Activated B cell treated with CpG ODN at 0.5 μM for 24 hours (primary cell): Measurements from ENCODE around the gene NUP50. TPM values are rescaled to one million over a fixed set of nuclear protein-coding genes. Genes with fewer than 3 reads are reported as not detected.

Experiments used
- ATAC-seq: fragments of 200-7000 bp; cut with Tn5 transposase; one replicate; pipeline ENCODE4 v1.10.0; 2021; ENCODE audit warnings: low read depth, mild to moderate bottlenecking, moderate library complexity
- CTCF ChIA-PET: fragments of 350-600 bp; sonication (Branson Sonifier 250); formaldehyde crosslinking; loops from one replicate; lab custom pipeline; 2021; ENCODE audit warnings: antibody characterized with exemption; lab: Charles Lee
- POLR2A ChIA-PET: fragments of 350-600 bp; sonication (Branson Sonifier 250); formaldehyde crosslinking; loops from one replicate; lab custom pipeline; 2021; ENCODE audit warnings: antibody characterized with exemption; lab: Charles Lee
- DNase-seq: peaks from one replicate; pipeline ENCODE4 v3.0.0; 2022
- H3K27ac Mint-ChIP-seq: one replicate; pipeline ENCODE4 v1.8.0; 2020; ENCODE audit warnings: mixed read lengths
- H3K27me3 Mint-ChIP-seq: one replicate; pipeline ENCODE4 v1.8.0; 2021; ENCODE audit warnings: mixed read lengths
- H3K36me3 Mint-ChIP-seq: one replicate; pipeline ENCODE4 v1.8.0; 2021; ENCODE audit warnings: low read depth, mixed read lengths
- H3K4me1 Mint-ChIP-seq: one replicate; pipeline ENCODE4 v1.8.0; 2021; ENCODE audit warnings: mixed read lengths
- H3K4me3 Mint-ChIP-seq: one replicate; pipeline ENCODE4 v1.8.0; 2020; ENCODE audit warnings: mild to moderate bottlenecking, mixed read lengths
- H3K9me3 Mint-ChIP-seq: one replicate; pipeline ENCODE4 v1.8.0; 2020; ENCODE audit warnings: mixed read lengths
- CTCF ChIP-seq: fragments of 200-600 bp; IDR thresholded peaks from one replicate; pipeline ENCODE4 v1.8.0; 2022; ENCODE audit warnings: antibody characterized with exemption, mild to moderate bottlenecking
- intact Hi-C: fragments of 100-400 bp; cut with micrococcal nuclease; formaldehyde crosslinking; loops from one replicate; pipeline ENCODE4 v1.15.1; 2024
- total RNA-seq: library from RNA; stranded (reverse); gene quantifications from 2 replicates; pipeline ENCODE4 v1.2.3, GENCODE V29; 2022

The NUP50 gene
- total RNA-seq, 1 donor from 2014 or later, result 112 TPM

- intact Hi-C loops, result no loop called here
- POLR2A ChIA-PET, result interaction anchor here (0.6 kb wide), 1 partner anchor 1347 kb away, joined by 3 read pairs; no protein-coding TSS in a partner anchor
- no peak overlapping the region for H3K27ac Mint-ChIP-seq
- ATAC-seq (no peak), DNase-seq (no peak)
- no peaks in the 10 kb centered on the region for H3K27me3 Mint-ChIP-seq
- no peaks in the 10 kb centered on the region for H3K9me3 Mint-ChIP-seq
- peaks cover 78% of the 10 kb centered on the region for H3K36me3 Mint-ChIP-seq
- no peaks in the 10 kb centered on the region for H3K4me1 Mint-ChIP-seq
- no peak overlapping the region for H3K4me3 Mint-ChIP-seq
- CTCF ChIA-PET, result no interaction called here
- no peak for TF ChIP-seq CTCF
Observed at GRCh38 chr22:45200860-45201511, 37.3 kb downstream of the NUP50 start.

- intact Hi-C loops, result no loop called here
Observed at GRCh38 chr22:45201678-45202332, 38.1 kb downstream of the NUP50 start.

GRCh38 chr22:45202333-45203149 is 38.8 kb downstream of the NUP50 start:
- Mint-ChIP-seq H3K4me3 (no peak overlapping the region), H3K36me3 (peaks cover 72% of the 10 kb centered on the region), H3K9me3 (no peaks in the 10 kb centered on the region), H3K27me3 (no peaks in the 10 kb centered on the region), H3K27ac (no peak overlapping the region), H3K4me1 (no peaks in the 10 kb centered on the region)
- CTCF ChIA-PET, result no interaction called here
- intact Hi-C loops, result no loop called here
- POLR2A ChIA-PET, result no interaction called here
- TF ChIP-seq CTCF, result no peak
- ATAC-seq (no peak), DNase-seq (no peak)

More at GRCh38 chr22:45201678-45202332, 38.1 kb downstream of the NUP50 start:
- ChIA-PET CTCF (no interaction called here), POLR2A (no interaction called here)
- Mint-ChIP-seq H3K4me1 (no peaks in the 10 kb centered on the region), H3K4me3 (no peak overlapping the region), H3K36me3 (peaks cover 77% of the 10 kb centered on the region), H3K27me3 (no peaks in the 10 kb centered on the region), H3K9me3 (no peaks in the 10 kb centered on the region), H3K27ac (no peak overlapping the region)
- ATAC-seq (no peak), DNase-seq (no peak)
- no peak for TF ChIP-seq CTCF

- no peak overlapping the region for H3K4me3 Mint-ChIP-seq
- peaks cover 72% of the 10 kb centered on the region for H3K36me3 Mint-ChIP-seq
- H3K4me1 Mint-ChIP-seq, result no peaks in the 10 kb centered on the region
- no peaks in the 10 kb centered on the region for H3K9me3 Mint-ChIP-seq
- no peak overlapping the region for H3K27ac Mint-ChIP-seq
- CTCF ChIA-PET, result no interaction called here
- H3K27me3 Mint-ChIP-seq, result no peaks in the 10 kb centered on the region
- DNase-seq (no peak), ATAC-seq (no peak)
- intact Hi-C loops, result no loop called here
- TF ChIP-seq CTCF, result no peak
- POLR2A ChIA-PET, result no interaction called here
Observed at GRCh38 chr22:45203150-45203951, 39.6 kb downstream of the NUP50 start.
